ENCODE data around the gene SOX8. TPM values are rescaled to one million over a fixed set of nuclear protein-coding genes. Genes with fewer than 3 reads are reported as not detected.

Gene SOX8
- polyA plus RNA-seq, 1 donor from 2014 or later, result 3.9 TPM

- H3K79me2 ChIP-seq (replicated peaks; ENCODE audit: insufficient read depth, low read length), result no peaks in the 10 kb centered on the region
- TF ChIP-seq POLR2AphosphoS5 (IDR thresholded peaks at IDR 0.05) (no peak), MXI1 (conservative IDR thresholded peaks at IDR 0.05; ENCODE audit: poor library complexity, severe bottlenecking) (no peak), SMC3 (conservative IDR thresholded peaks at IDR 0.05; ENCODE audit: poor library complexity) (no peak), EP300 (conservative IDR thresholded peaks at IDR 0.05; ENCODE audit: poor library complexity, severe bottlenecking) (no peak)
These were observed 48.0 kb upstream of the SOX8 start for GRCh38 chr16:933581-933980.

GRCh38 chr16:934178-934577, 47.4 kb upstream of the SOX8 start:
- Histone ChIP-seq H3K9ac (ENCODE audit: low read length) (no peak overlapping the region), H2AFZ (ENCODE audit: low read depth, low read length) (no peak overlapping the region), H3F3A (ENCODE audit: insufficient read depth, low read length, poor library complexity, severe bottlenecking) (no peaks in the 10 kb centered on the region), H3K36me3 (ENCODE audit: insufficient read depth, low read length) (no peaks in the 10 kb centered on the region), H3K9me3 (ENCODE audit: low read length) (no peaks in the 10 kb centered on the region), H3K4me3 (ENCODE audit: low read length) (no peak overlapping the region), H3K9me2 (ENCODE audit: insufficient read depth, low read length) (no peaks in the 10 kb centered on the region), H4K20me1 (ENCODE audit: insufficient read depth) (no peaks in the 10 kb centered on the region), H3K27ac (ENCODE audit: low read length) (no peak overlapping the region), H3K27me3 (ENCODE audit: insufficient read depth, low read depth, low read length) (no peaks in the 10 kb centered on the region), H3K4me2 (ENCODE audit: low read length) (no peak overlapping the region), H3K79me2 (replicated peaks; ENCODE audit: insufficient read depth, low read length) (no peaks in the 10 kb centered on the region)
- TF ChIP-seq MXI1 (conservative IDR thresholded peaks at IDR 0.05; ENCODE audit: poor library complexity, severe bottlenecking), result no peak
- TF ChIP-seq RAD21 (conservative IDR thresholded peaks at IDR 0.05), result no peak
- TF ChIP-seq, protein P1, sequence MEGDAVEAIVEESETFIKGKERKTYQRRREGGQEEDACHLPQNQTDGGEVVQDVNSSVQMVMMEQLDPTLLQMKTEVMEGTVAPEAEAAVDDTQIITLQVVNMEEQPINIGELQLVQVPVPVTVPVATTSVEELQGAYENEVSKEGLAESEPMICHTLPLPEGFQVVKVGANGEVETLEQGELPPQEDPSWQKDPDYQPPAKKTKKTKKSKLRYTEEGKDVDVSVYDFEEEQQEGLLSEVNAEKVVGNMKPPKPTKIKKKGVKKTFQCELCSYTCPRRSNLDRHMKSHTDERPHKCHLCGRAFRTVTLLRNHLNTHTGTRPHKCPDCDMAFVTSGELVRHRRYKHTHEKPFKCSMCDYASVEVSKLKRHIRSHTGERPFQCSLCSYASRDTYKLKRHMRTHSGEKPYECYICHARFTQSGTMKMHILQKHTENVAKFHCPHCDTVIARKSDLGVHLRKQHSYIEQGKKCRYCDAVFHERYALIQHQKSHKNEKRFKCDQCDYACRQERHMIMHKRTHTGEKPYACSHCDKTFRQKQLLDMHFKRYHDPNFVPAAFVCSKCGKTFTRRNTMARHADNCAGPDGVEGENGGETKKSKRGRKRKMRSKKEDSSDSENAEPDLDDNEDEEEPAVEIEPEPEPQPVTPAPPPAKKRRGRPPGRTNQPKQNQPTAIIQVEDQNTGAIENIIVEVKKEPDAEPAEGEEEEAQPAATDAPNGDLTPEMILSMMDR (IDR thresholded peaks at IDR 0.05; ENCODE audit: poor library complexity, severe bottlenecking), result no peak
- TF ChIP-seq EZH2 (IDR thresholded peaks at IDR 0.05; ENCODE audit: borderline replicate concordance, insufficient read depth, low read length, poor library complexity, severe bottlenecking), result no peak
- TF ChIP-seq TAF1 (IDR thresholded peaks at IDR 0.05; ENCODE audit: low read depth), result no peak
- no peak for TF ChIP-seq EP300 (conservative IDR thresholded peaks at IDR 0.05; ENCODE audit: poor library complexity, severe bottlenecking)
- no peak for TF ChIP-seq SMC3 (conservative IDR thresholded peaks at IDR 0.05; ENCODE audit: poor library complexity)
- TF ChIP-seq REST (IDR thresholded peaks at IDR 0.05; ENCODE audit: borderline replicate concordance), result no peak
- TF ChIP-seq POLR2AphosphoS5 (IDR thresholded peaks at IDR 0.05), result no peak

More at GRCh38 chr16:933581-933980, 48.0 kb upstream of the SOX8 start:
- Histone ChIP-seq H3K4me3 (ENCODE audit: low read length) (no peak overlapping the region), H3K9me3 (ENCODE audit: low read length) (no peaks in the 10 kb centered on the region), H3K9me2 (ENCODE audit: insufficient read depth, low read length) (no peaks in the 10 kb centered on the region), H4K20me1 (ENCODE audit: insufficient read depth) (no peaks in the 10 kb centered on the region), H3K9ac (ENCODE audit: low read length) (no peak overlapping the region), H3K36me3 (ENCODE audit: insufficient read depth, low read length) (no peaks in the 10 kb centered on the region), H3K27me3 (ENCODE audit: insufficient read depth, low read depth, low read length) (no peaks in the 10 kb centered on the region), H3K27ac (ENCODE audit: low read length) (no peak overlapping the region), H3K4me2 (ENCODE audit: low read length) (no peak overlapping the region), H2AFZ (ENCODE audit: low read depth, low read length) (no peak overlapping the region), H3F3A (ENCODE audit: insufficient read depth, low read length, poor library complexity, severe bottlenecking) (no peaks in the 10 kb centered on the region)

Data from neural cell (in vitro differentiated cells).